HG02852 (cell line): ENCODE measurements around the gene FETUB.

Source experiments
- ATAC-seq: cut with Tn5 transposase; IDR thresholded peaks from one replicate; pipeline ENCODE4 v1.9.1; 2021; ENCODE audit warnings: mild to moderate bottlenecking, moderate library complexity; ENCODE audit not compliant: unreplicated experiment

The FETUB gene

DNA sequence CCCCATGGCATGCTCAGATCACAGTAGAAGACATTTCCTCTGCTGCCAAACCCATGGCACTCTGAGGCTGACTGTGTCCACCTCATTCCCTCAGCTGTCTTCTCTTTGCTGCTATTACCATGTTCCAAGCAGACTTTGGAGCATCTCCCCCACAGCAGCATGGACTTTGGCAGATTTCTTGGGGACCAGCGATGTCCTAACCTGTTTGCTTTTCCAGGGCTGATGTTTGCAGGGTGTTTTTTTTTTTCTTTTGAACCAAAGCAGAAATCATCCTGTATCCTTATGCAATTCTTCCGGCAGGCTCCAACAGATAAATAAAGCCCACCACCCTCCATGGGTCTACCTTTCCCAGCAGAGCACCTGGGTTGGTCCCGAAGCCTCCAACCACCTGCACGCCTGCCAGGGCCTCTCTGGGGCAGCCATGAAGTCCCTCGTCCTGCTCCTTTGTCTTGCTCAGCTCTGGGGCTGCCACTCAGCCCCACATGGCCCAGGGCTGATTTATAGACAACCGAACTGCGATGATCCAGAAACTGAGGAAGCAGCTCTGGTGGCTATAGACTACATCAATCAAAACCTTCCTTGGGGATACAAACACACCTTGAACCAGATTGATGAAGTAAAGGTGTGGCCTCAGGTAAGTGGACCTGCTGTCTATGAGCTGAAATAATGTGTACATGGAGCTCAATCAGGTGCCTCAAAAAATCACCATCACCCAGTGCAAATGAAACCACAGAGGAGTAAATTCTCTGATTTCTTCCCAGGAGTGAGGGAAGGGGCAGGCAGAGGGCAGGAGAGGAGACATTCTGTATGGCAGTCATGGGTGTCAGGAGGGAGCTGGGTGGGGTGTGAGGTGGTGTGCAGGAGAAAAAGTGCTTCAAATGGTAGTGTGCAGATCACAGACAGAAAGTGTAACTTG, 27.2 kb upstream of the FETUB start, which contains the start of gene AHSG:
Gene AHSG (plus strand): TSS at position 340 of the 916 bp plus-strand sequence. CDS start 82 bp downstream, at position 422.
- no peak for ATAC-seq

DNA sequence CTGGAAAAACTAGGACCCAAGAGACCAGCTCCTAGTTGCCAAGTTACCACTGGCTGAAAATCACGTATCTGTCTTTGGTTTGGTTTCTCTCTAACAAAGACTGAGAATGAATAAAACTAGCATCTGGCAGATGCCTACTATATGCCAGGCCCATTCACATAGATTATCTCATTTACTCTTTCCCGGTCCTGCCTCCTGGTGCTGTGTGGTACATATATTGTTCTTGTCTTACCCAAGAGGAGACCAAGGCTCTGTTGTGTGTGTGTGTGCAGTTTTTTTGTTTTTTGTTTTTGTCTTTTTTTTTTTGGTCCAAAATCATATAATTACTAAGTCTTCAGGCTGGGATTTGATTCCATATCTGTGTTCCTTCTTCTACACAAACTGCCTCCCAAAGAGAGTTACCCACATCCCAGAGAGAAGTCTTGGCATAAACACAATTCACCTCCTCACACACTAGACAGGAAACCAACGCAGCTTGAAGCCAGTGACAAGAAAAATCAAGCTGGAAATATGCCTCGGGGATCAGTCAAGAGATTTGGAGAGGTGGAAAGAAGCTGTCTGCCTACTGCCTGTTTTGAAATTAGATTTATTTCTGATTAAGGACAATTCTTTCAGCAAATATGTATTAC, 26.4 kb upstream of the FETUB start:
- ATAC-seq = no peak

DNA sequence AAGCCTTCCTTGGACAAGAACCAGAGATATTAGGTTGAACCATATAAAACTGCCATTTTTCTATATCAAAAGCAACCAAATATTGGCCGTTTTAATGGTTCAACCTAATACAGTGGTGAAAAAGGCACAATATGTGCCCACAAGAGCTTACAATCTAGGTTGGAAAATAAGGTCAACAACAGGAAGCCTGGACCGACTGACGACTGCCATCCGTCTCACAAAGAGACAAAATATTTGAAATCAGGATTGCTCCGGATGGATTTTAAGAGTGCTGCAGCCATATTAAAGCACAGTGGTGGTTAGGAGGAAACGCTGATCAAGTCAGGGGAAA, 26.0 kb upstream of the FETUB start:
- no peak for ATAC-seq

DNA sequence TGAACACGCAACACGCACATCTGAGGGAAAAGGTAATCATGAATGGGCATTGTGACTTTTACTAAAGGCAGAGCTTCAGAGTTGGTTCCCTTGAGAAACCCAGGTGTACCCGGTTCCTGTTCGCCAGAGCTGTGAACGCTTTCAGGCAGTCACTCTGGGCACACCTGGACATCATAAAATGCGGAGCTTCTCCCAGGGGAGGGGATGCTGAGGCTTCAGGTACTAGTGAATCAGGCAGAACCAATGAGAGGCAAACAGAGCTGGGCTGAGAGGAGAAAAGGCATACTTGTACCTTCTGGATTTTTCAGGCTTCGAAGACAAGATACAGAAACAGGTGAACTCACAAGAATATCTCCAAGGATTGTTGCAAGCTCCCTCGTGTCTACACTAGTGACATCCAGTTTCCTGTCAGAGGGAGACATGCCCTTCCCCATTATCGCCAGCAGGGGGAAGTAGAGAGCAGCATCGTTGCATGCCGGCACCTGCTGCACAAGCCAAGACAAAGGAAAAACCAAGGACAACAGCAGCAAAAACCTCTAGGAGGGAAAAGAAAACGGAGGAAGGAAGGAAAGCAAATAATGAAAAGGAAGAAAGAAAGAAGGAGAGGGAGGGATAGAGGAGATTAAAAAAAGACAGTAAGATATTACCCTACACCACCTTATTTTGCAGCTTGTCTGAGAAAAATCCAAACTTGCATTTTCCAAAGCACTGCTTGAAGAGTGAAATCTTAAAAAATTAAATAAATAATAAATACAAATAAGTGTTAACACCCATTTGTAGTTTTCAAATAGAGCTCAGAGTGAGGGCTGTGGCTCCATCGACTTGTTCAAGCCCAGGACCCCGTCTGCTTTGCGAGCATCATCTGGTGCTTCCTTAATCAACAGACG, 25.4 kb upstream of the FETUB start:
- ATAC-seq = no peak

- no peak for ATAC-seq
Observed at GRCh38 chr3:186616299-186616617, 23.9 kb upstream of the FETUB start.

DNA sequence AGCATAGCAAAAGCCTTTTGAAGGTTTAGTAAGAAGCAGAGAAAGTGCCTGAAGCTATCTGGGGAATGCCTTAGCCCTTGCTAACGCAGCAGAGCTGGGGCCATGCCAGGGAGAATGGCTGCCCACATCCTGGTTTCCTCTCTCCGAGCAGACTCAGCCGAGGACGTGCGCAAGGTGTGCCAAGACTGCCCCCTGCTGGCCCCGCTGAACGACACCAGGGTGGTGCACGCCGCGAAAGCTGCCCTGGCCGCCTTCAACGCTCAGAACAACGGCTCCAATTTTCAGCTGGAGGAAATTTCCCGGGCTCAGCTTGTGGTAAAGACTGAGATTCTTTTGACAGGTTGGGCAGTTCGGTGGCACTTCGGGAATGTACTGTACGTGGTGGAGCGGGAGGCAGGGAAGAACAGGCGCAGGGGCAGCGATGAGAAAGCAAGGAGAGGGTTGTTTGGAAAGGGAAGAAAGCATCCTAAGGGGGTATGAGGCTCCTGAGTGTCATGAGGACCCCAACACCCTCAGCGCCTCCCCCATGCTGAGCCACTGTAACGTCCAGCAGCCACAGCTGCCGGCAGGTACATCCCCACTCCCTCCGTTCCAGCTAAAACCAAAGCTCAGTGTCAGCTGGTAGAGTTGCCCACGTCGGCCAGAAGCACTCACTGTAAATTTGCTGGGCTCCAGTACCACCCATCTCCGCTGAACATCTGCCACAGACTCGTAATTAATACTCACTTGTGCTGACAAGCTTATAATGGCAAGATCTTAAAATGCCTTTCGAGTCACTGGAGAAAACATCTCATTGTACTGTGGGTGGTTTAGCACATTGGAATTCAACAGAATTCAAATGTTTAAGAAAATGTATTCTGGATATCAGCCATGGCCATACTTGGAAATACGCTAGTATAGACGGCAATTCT, 22.9 kb upstream of the FETUB start:
- peak; percentile 91 for ATAC-seq

GRCh38 chr3:186618318-186618938, 21.8 kb upstream of the FETUB start:
- no peak for ATAC-seq

DNA sequence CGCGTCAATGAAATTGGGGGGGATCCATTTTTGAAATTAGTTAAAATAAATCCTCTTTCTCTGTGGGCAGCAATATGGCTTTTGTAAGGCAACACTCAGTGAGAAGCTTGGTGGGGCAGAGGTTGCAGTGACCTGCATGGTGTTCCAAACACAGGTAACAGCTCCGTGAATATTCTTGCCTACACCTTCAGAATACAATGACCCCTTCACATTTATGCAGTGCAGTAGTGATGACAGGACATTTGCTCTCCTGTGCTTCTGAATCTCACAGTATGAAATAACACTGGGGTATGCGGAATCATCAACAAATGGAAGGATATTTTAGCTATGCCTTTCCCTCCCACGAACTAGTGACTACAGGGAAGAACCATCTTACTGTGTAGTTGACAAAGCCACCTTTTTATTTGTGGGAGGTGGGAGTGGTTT, 20.4 kb upstream of the FETUB start:
- ATAC-seq = no peak

- no peak for ATAC-seq
Observed at GRCh38 chr3:186620213-186621092, 19.7 kb upstream of the FETUB start.

DNA sequence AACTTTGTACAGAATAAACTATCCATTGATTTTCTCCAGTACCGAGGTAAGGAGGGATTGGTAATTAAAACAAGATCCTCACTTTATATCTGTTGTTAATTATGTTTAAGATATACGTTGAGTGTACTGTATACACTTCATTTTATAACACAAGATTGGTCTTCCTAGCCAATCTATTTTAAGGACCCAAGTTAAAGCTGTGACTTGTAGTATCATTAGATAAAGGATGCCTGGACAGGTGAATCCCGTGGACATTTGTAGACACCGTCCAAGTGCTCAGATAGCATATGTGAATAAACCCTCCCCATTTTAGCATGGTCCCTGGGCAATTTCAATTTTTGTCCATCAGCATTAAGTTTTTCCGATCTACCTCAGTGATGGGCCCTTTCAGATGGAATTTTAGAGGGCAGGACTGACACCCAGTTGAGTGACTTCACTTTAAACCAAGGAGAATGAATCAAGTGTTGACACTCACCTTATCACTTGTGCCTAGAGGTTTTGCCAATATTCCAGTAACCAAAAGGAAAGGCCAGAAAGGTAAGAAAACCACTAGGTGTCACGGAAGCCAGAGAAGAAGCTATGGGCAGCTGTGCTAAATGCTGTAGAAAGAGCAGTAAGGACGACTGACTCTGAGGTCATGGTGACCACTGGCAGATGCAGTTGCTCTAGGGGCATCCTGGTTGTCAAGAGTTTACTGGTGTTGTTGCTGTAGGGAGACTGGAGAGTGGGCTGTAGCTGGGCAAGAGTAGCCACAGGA, 18.1 kb upstream of the FETUB start:
- ATAC-seq = no peak

DNA sequence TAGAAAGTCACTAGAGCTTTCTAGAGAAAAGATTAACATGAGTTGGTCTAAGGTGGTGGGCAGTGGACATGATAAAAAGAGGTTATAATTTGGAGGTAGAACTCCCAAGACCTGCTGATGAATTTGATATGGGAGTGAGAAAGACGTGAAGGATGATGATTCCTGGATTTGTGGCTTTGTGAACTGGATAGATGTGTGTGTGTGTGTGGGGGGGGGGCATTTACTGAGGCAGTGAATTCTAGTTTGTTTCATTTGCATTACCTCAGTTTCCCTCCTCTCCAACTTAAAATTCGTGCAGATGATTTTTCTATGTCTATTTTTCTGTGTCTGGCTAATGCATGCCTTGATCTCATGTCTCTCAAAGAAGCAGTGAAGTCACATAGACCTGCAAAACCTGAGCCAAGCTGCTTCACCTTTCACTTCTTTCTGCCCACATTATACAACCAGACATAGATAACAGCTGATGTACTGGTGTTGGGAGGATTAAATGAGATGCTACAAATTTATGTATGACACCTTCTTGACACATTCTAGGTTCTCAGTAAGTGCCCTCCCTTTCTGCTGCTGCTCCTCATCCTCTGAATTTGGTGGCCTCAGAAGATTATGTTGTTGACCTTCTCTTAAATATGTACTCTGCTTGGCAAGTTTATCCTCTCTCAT, 17.4 kb upstream of the FETUB start:
- ATAC-seq = no peak

GRCh38 chr3:186624598-186624997, 15.6 kb upstream of the FETUB start:
- ATAC-seq = no peak

- ATAC-seq = no peak
Observed at GRCh38 chr3:186625600-186626042, 14.6 kb upstream of the FETUB start.

- no peak for ATAC-seq
Observed at GRCh38 chr3:186626254-186626847, 13.8 kb upstream of the FETUB start.

GRCh38 chr3:186627852-186628414, 12.3 kb upstream of the FETUB start:
- no peak for ATAC-seq

DNA sequence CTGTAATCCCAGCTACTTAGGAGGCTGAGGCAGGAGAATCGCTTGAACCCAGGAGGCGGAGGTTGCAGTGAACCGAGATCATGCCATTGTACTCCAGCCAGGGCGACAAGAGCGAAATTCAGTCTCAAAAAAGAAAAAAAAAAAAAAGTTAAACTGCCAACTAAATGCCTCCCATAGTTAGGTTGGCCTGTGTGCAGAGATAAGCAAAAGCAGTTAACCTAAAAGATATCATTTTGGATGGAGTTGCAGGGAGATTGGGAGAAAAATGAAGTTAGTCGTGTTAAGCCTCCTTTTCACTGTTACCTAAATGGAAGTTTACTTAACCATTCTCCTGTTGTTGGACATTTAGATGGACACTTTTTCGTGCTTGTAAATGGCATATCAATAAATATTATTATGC, 11.4 kb upstream of the FETUB start:
- ATAC-seq = no peak
